Esophagus muscularis mucosa (tissue), 4 donors: ENCODE measurements around the gene EVI2B. TPM values are rescaled to one million over a fixed set of nuclear protein-coding genes. Genes with fewer than 3 reads are reported as not detected.

Experiments
- DNase-seq: peaks from one replicate; pipeline ENCODE4 v3.0.0-alpha.2; 2017; ENCODE audit errors: extremely low spot score
- H3K27ac ChIP-seq, 4 donors: fragments of 200-600 bp; sonication (generic); replicated peaks in 1 of 4; 1 replicate in 3 of 4; 2 replicates in 1 of 4; pipeline ENCODE4 v1.5.1; 2016 to 2019; ENCODE audit warnings: mild to moderate bottlenecking in 1 of 4
- H3K27me3 ChIP-seq, 4 donors: fragments of 200-600 bp; sonication (generic); one replicate each; pipeline versions ENCODE4 v1.5.1 to v1.6.0; 2016 to 2019
- H3K36me3 ChIP-seq, 4 donors: fragments of 200-600 bp; sonication (generic); one replicate each; pipeline ENCODE4 v1.5.1; 2016 to 2019
- H3K4me1 ChIP-seq, 4 donors: fragments of 200-600 bp; sonication (generic); one replicate each; pipeline ENCODE4 v1.5.1; 2016 to 2019
- H3K4me3 ChIP-seq, 4 donors: fragments of 200-600 bp; sonication (generic); 1 replicate in 2 of 4; 2 replicates in 2 of 4; pipeline ENCODE4 v1.5.1; 2016 to 2019; ENCODE audit warnings: mild to moderate bottlenecking in 4 of 4, moderate library complexity in 1 of 4
- H3K9me3 ChIP-seq, 4 donors: fragments of 200-600 bp; sonication (generic); 1 replicate in 3 of 4; 2 replicates in 1 of 4; pipeline ENCODE4 v1.5.1; 2016 to 2019
- CTCF ChIP-seq, 3 experiments: fragments of 200-600 bp in 2 of 3; fragments of 450-650 bp in 1 of 3; sonication (generic) in 2 of 3; IDR thresholded peaks; one replicate each; pipeline ENCODE4 v1.5.1; 2017 to 2019; ENCODE audit warnings: antibody characterized with exemption in 3 of 3, mild to moderate bottlenecking in 2 of 3, moderate library complexity in 1 of 3
- EP300 ChIP-seq: sonication (generic); formaldehyde crosslinking; IDR thresholded peaks from one replicate; pipeline ENCODE4 v1.6.1; 2017; ENCODE audit warnings: antibody characterized with exemption
- POLR2A ChIP-seq: fragments of 450-650 bp; IDR thresholded peaks from one replicate; pipeline ENCODE4 v1.6.1; 2017; ENCODE audit warnings: antibody characterized with exemption, moderate library complexity, mild to moderate bottlenecking, low read depth
- POLR2AphosphoS5 ChIP-seq, 2 donors: sonication (generic); formaldehyde crosslinking; IDR thresholded peaks; one replicate each; pipeline ENCODE4 v1.6.1; 2017; ENCODE audit warnings: antibody characterized with exemption in 2 of 2
- WGBS: methylation state at CpG from one replicate; pipeline ENCODE4 v1.1.5; 2018; 5-methylcytosine and 5-hydroxymethylcytosine counted together
- intact Hi-C: fragments of 100-400 bp; cut with DNase I; formaldehyde crosslinking; loops from one replicate; pipeline ENCODE4 v1.15.1; 2023
- total RNA-seq, 4 donors: library from RNA; depleted of rRNA; stranded (reverse); fragments of >200 nt; gene quantifications; one replicate each; pipeline versions ENCODE4 v1.1.0 to v1.2.1, GENCODE V29; 2016

The EVI2B gene
- total RNA-seq, 4 donors from 2014 or later, result 4.3 to 14.2 (median 7.9) TPM

GRCh38 chr17:31327534-31328159, 13.8 kb upstream of the EVI2B start:
- Histone ChIP-seq H3K4me1 (no peaks in the 10 kb centered on the region), H3K36me3 (peaks cover 0 to 39% (median 26%) of the 10 kb centered on the region in 4 donors), H3K9me3 (no peaks in the 10 kb centered on the region), H3K4me3 (no peak overlapping the region), H3K27ac (no peak overlapping the region), H3K27me3 (no peaks in the 10 kb centered on the region)
- WGBS, result 98% methylated on average over 12 of the region's 12 CpGs
- DNase-seq, result no peak
- intact Hi-C loops, result no loop called here
- TF ChIP-seq EP300, result no peak
- TF ChIP-seq POLR2AphosphoS5 (IDR thresholded peaks at IDR 0.05), result no peak
- TF ChIP-seq CTCF (IDR thresholded peaks at IDR 0.05), result no peak
- TF ChIP-seq POLR2A, result no peak

- no peaks in the 10 kb centered on the region for H3K4me1 ChIP-seq
- H3K36me3 ChIP-seq, result peaks cover 0 to 27% (median 17%) of the 10 kb centered on the region in 4 donors
- H3K9me3 ChIP-seq, result no peaks in the 10 kb centered on the region
- no peak overlapping the region for H3K4me3 ChIP-seq
- intact Hi-C loops, result no loop called here
- TF ChIP-seq POLR2AphosphoS5 (IDR thresholded peaks at IDR 0.05), result no peak
- TF ChIP-seq EP300, result no peak
- no peak for TF ChIP-seq POLR2A
- TF ChIP-seq CTCF (IDR thresholded peaks at IDR 0.05), result no peak
- no peak for DNase-seq
- no peaks in the 10 kb centered on the region for H3K27me3 ChIP-seq
- H3K27ac ChIP-seq, result no peak overlapping the region
Observed at GRCh38 chr17:31323551-31323950, 9.7 kb upstream of the EVI2B start.

- Histone ChIP-seq H3K4me1 (no peaks in the 10 kb centered on the region), H3K27ac (no peak overlapping the region), H3K4me3 (no peak overlapping the region), H3K36me3 (peaks cover 0 to 14% (median 13%) of the 10 kb centered on the region in 4 donors), H3K27me3 (no peaks in the 10 kb centered on the region), H3K9me3 (no peaks in the 10 kb centered on the region)
- intact Hi-C loops, result no loop called here
- TF ChIP-seq POLR2A (no peak), EP300 (no peak), CTCF (IDR thresholded peaks at IDR 0.05) (no peak), POLR2AphosphoS5 (IDR thresholded peaks at IDR 0.05) (no peak)
- 90% methylated on average over 4 of the region's 4 CpGs for WGBS
- no peak for DNase-seq
Observed at GRCh38 chr17:31321966-31322365, 8.1 kb upstream of the EVI2B start.

DNA sequence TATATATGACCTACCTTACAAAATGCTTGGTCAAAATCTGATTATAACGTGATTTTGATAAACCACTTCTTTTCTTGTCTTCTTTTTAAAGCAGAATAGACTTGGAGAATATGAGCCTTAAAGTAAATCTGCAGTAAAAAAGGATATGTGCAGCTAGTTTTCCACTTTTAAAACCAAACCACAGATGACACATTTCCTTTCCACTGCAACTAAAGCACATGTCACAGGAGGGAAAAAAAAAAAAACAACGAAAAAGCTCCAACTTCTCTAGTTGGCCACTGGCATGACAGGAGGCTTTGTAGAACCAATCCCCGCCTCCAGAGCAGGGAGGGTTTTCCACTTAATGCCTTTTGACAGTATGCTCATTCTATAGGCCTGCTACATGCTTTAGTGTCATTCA, 7.6 kb upstream of the EVI2B start, which contains the start of gene EVI2A:
EVI2A (minus strand) TSS at position 142 of the 400 bp plus-strand sequence. CDS start 2,609 bp downstream, outside the sequence.
- 72% methylated on average over 3 of the region's 3 CpGs for WGBS
- no peak within 1 kb of the TSS for H3K27ac ChIP-seq

More for the DNA sequence above, 7.6 kb upstream of the EVI2B start, which contains the start of gene EVI2A:
- Histone ChIP-seq H3K4me3 (peak within 1 kb of the TSS; percentile 3 to 26 (median 12)), H3K36me3 (peaks cover 0 to 10% (median 9%) of the 10 kb centered on the region in 4 donors), H3K27me3 (no peaks in the 10 kb centered on the region), H3K9me3 (no peaks in the 10 kb centered on the region), H3K4me1 (no peaks in the 10 kb centered on the region)
- intact Hi-C loops, result no loop called here
- TF ChIP-seq EP300 (no peak), POLR2A (no peak), POLR2AphosphoS5 (IDR thresholded peaks at IDR 0.05) (no peak), CTCF (IDR thresholded peaks at IDR 0.05) (no peak)
- no peak for DNase-seq
